Measurements from ENCODE around the gene ABCA13.

DNA sequence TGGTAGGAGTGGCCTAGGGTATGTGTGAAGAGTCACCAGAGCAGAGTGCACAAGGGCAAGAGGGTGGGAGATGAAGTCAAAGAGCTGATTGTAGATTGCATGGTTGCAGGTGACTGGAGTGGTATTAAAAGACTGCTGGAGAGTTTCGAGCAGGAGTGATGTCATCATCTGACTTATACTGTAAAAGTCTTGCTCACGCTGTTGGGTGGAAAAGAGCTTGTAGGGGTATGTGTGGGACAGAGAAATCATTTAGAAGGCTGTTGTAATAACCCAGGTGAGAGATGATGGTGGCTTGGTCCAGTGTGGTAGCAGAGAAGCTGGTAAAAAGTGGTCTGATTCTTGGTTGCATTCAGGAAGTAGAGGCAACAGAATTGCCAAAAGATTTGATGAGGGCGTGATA lies 184.1 kb downstream of the ABCA13 start:
- TF ChIP-seq, protein P1, sequence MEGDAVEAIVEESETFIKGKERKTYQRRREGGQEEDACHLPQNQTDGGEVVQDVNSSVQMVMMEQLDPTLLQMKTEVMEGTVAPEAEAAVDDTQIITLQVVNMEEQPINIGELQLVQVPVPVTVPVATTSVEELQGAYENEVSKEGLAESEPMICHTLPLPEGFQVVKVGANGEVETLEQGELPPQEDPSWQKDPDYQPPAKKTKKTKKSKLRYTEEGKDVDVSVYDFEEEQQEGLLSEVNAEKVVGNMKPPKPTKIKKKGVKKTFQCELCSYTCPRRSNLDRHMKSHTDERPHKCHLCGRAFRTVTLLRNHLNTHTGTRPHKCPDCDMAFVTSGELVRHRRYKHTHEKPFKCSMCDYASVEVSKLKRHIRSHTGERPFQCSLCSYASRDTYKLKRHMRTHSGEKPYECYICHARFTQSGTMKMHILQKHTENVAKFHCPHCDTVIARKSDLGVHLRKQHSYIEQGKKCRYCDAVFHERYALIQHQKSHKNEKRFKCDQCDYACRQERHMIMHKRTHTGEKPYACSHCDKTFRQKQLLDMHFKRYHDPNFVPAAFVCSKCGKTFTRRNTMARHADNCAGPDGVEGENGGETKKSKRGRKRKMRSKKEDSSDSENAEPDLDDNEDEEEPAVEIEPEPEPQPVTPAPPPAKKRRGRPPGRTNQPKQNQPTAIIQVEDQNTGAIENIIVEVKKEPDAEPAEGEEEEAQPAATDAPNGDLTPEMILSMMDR (conservative IDR thresholded peaks at IDR 0.05; ENCODE audit: low read length): no peak
- TF ChIP-seq EZH2phosphoT487 (IDR thresholded peaks at IDR 0.05; ENCODE audit: borderline replicate concordance): no peak

Measured in Loucy (cell line).